ENCODE data around the gene IFNGR2.

The IFNGR2 gene

DNA sequence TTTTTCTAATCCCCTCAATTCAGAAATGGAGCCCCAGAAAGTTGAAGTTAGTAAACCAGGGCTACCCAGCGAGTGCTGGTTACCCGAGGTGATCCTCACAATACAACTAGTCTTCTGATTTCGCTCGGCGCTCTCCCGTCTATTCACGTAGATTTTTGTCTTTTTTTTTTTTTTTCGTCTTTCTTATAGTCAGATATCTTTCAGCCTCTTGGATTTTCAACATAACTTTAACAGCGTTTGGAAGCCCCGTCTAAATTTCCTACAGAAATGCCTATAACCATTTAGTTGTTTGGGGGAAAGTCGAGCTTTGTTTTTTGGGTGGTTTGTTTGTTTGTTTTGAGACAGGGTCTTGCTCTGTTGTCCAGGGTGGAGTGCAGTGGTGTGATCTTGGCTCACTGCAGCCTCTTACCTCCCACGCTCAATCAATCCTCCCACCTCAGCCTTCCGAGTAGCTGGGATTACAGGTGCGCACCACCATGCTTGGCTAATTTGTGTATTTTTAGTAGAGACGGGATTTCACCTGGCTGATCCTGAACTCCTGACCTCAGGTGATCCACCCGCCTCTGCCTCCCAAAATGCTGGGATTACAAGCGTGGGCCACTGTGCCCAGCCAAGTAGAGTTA is 77.4 kb downstream of the IFNGR2 start:
- no peak for DNase-seq

DNA sequence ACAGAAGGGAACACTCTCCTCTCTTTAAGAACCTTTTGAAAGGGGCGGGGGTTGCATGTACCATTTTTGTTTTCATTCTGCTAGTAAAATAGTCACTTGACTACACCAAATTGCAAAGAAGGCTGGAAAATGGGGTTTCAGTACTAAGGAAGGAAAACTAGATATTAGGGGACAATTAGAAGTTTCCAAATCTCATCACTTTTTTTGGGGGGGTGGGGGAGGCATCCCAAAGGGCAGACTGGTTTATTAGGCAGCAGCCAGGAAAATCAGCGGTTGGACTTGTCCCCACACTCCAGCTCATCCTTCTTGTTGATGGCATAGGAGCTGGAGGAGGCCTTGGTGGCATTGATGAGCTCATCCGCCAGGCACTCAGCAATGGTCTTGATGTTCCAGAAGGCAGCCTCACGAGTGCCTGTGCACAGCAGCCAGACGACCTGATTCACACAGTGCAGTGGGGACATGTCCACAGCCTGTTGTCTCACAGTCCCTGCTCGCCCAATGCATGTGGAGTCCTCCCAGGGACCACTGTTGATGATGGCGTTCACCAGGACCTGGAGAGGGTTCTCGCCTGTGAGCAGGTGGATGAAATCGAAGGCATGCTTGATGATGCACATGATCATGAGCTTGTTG is 78.2 kb downstream of the IFNGR2 start:
- no peak for DNase-seq
